Measurements from ENCODE around the gene PPP3R1.

DNA sequence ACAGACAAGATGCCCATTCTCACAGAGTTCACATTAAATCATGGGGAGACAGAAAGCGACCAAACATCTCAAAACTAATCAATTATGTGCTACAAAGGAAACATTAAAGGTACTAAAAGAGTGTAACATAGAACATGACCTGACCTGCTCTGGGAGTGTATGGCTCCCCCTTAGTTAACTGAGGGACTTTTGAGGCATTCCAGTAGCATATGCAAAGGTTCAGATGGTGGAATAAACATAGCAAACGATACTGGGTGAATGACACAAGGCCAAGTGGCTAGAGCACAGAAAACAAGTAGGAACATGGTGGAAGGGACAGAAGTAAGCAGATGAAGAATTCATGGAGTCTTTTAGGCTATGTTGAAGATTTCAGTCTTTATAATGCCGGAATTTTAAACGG, 11.9 kb downstream of the PPP3R1 start:
- TF ChIP-seq CTCF (IDR thresholded peaks at IDR 0.05; ENCODE audit: low read depth, low read length, poor library complexity, severe bottlenecking) (no peak), EZH2phosphoT487 (IDR thresholded peaks at IDR 0.05; ENCODE audit: borderline replicate concordance, low read length) (no peak)

Data from DOHH2 (cell line).